NCI-H526 (cell line): ENCODE data around the gene DOCK3.
"Not testable (repeated sequence)": the region's sequence is repeated elsewhere in the genome, so short reads cannot be mapped to it uniquely, and the experiment has no call there.

ENCODE experiments used
- DNase-seq, 2 experiments: peaks; one replicate each; lab custom pipeline; 2025; lab: John Stamatoyannopoulos, UW

DOCK3 gene

GRCh38 chr3:50983887-50984286 is 309.2 kb downstream of the DOCK3 start:
- DNase-seq = no peak

GRCh38 chr3:50985893-50986292 is 311.2 kb downstream of the DOCK3 start:
- no peak for DNase-seq

DNA sequence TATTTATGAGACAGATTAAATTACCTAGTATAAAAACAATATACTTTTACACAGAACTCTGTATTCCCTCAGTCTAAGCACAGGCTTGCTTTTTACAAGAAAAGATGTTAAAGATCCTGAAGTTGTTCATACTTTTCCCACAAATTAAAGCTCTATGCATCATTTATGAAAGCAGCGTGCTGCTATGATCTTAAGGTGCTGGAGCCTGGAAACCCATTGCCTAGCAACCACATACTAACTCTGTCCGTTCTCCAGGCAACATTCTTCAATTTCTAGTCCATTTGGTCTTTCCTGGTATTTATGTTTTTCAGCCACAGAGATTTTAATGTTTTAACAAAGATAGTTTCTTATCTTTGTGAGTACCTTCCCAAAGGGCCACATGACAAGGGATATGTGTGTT is 312.0 kb downstream of the DOCK3 start:
- no peak for DNase-seq

DNA sequence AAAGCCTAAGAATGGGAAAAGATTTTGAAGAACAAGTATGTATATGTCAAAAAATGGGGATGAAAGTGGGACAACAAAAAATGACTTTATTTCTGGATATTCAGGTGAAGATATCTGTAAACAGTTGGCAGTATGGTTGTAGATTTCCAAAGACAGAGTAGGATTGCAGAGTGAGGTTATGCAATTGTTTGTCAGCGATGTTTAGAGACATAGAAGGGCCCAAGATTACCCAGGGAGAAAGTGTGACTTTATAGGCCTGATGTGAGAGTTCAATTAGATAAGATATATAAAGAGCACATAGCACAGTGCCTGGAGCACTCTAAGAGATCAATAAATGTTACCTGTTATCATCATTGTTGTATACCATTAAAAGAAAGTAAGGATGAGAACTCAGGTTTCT is 319.8 kb downstream of the DOCK3 start:
- no peak for DNase-seq

GRCh38 chr3:50995085-50995824 is 320.5 kb downstream of the DOCK3 start:
- no peak for DNase-seq

DNA sequence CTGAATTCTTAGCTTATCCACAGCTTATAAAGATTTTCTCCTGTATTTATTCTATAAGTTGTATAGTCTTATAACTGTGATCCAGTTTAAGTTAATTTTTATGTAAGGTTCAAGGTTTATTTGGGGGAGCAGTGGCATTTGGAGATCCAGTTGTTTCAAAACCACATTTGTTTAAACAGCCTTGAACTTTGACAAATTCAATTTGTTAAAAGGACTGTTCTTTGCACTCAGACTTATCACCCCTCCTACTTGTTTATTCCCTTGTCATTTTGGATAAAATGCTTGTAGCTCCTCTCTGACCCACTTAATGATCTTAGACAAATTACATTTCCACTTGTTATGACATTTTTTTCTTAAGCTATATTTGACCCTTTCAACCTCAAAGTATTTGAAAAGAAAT is 327.8 kb downstream of the DOCK3 start:
- no peak for DNase-seq

DNA sequence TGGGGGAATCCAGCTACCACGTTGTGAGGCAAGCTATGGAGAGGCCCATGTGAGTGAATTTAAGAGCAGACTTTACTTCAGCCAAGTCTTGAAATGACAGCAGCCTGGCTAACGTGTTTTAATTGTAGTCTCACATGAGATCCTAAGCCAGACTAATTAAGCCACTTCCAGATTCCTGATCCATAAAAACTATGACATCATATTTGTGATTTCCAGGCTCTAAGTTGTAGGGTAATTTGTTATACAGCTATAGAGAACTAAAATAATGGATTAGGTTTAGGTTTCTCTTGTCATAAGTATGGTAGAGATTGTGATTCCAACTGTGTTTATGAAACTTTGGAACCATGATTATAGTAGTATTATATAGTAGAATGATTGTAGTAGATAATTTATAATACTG is 329.5 kb downstream of the DOCK3 start:
- no peak for DNase-seq

- no peak for DNase-seq
Measured at GRCh38 chr3:51024121-51024520, 349.4 kb downstream of the DOCK3 start.

- no peak for DNase-seq
Measured at GRCh38 chr3:51024765-51025632, 350.3 kb downstream of the DOCK3 start.

- no peak for DNase-seq
Measured at GRCh38 chr3:51031666-51032065, 356.9 kb downstream of the DOCK3 start.

GRCh38 chr3:51035630-51036029 is 360.9 kb downstream of the DOCK3 start:
- DNase-seq = no peak

GRCh38 chr3:51044982-51045381 is 370.3 kb downstream of the DOCK3 start:
- DNase-seq = no peak

DNA sequence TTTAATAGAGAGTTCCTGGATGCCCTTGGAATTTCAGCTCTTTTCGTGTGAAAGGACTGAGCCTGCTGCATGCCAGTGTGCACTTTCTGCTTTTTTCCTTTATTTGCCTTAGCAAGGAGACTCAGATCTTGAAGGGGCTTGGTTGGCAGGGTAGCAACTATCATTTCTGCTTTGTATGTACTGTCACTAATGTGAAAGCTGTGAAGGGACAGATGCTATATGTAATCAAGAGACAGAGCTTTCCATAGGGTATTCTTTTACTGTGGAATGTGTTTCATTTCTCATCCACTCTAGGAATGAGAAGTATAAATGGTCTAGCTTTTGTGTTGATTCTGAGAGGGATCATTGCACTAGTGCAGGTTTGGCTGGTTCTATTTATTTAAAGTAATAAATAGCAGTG is 377.8 kb downstream of the DOCK3 start:
- no peak for DNase-seq

GRCh38 chr3:51057121-51057520 is 382.4 kb downstream of the DOCK3 start:
- no peak for DNase-seq

DNA sequence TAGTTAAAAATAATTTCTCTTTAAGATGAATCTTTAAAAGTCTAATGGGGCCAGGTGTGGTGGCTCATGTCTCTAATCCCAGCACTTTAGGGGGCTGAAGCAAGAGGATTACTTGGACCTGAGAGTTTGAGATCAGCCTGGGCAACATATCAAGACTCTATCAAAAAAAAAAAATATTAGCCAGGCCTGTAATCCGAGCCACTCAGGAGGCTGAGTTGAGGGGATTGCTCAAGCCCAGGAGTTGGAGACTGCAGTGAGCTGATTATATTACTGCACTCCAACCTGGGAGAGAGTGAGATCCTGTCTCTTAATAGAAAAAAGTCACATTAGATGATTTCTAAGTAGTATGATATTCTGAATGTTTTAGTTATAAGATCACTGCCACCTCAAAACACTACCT is 388.3 kb downstream of the DOCK3 start:
- DNase-seq = no peak

- DNase-seq = no peak
Measured at GRCh38 chr3:51075221-51075775, 400.6 kb downstream of the DOCK3 start.

DNA sequence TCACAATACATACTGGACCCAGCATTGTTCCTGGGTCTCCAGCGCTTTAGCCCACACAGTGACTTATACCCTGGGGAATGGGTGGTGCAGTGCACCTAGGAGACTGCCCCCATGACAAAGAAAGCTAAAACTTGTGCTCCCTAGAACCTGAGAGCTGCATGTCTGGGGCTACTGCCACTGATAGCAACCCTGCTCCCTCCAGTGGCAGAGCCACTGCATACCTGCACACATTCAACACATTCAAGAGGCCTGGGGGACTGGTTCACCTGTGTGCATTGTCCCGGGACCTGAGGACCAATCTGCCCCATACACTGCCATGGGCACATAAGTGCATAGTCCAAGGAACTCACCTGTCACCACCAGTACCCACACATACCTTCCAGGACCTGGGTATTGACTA is 407.6 kb downstream of the DOCK3 start:
- no peak for DNase-seq

DNA sequence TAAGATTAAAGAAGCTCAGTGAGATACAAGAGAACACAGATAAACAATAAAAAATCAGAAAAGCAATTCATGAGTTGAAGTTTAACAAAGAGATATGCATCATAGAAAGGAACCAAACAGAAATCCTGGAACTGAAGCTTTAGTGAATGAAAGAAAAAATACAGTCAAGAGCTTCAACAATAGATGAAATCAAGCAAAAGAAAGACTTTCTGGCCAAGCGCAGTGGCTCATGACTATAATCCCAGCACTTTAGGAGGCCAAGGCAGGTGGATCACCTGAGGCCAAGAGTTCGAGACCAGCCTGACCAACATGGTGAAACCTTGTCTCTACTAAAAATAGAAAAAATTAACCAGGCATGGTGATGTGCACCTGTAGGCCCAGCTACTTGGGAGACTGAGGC is 408.8 kb downstream of the DOCK3 start:
- no peak for DNase-seq

- DNase-seq = peak in 1 of 2 experiments; percentile 7
Measured at GRCh38 chr3:51092141-51092540, 417.4 kb downstream of the DOCK3 start.

DNA sequence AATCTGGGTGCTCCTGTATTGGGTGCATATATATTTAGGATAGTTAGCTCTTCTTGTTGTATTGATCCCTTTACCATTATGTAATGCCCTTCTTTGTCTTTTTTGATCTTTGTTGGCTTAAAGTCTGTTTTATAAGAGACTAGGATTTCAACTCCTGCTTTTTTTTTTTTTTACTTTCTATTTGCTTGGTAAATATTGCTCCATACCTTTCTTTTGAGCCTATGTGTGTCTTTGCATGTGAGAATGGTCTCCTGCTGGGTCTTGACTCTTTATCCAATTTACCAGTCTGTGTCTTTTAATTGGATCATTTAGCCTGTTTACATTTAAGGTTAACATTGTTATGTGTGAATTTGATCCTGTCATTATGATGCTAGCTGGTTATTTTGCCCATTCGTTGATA is 420.1 kb downstream of the DOCK3 start:
- not testable (repeated sequence) for DNase-seq

DNA sequence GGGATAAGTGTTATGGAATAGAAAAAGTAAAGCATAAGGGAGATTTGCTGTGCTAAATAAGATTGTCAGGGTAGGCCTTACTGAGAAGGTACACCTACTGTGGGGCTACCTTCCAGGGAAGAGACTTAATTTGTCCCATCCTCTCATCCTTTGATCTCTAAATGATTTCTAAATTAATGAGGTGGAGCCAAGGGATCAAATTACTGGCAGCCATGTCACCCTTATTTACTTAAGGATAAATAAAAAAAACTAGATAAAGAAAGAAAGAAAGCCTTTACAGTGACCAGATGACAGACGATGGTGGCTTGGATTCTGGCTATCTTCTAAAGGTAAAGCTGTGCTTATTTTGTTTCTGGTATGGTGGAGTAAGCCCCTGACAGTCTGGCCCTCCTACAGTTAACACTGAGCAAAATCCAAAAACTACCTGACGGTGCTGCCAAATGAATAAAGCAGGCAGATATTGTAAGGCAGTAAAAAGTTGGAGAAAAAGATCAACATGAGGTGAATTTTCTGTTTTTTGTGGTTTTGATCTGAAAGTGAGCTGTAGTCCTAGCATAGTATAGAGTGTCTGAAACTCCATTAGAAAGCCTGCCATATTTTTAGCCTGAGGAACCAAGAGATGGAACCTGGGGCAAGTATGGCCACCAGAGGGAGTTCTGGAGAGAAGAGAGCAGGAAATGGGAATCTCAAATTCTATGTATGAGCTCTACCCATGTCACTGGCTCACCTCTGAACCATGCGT is 425.2 kb downstream of the DOCK3 start:
- DNase-seq = peak; percentile 14 to 81

- DNase-seq = no peak
Measured at GRCh38 chr3:51100536-51100851, 425.8 kb downstream of the DOCK3 start.

- DNase-seq = no peak
Measured at GRCh38 chr3:51102396-51102795, 427.7 kb downstream of the DOCK3 start.
